ENCODE results near the gene STK40. TPM values are rescaled to one million over a fixed set of nuclear protein-coding genes. Genes with fewer than 3 reads are reported as not detected.

Gene STK40, protein sequence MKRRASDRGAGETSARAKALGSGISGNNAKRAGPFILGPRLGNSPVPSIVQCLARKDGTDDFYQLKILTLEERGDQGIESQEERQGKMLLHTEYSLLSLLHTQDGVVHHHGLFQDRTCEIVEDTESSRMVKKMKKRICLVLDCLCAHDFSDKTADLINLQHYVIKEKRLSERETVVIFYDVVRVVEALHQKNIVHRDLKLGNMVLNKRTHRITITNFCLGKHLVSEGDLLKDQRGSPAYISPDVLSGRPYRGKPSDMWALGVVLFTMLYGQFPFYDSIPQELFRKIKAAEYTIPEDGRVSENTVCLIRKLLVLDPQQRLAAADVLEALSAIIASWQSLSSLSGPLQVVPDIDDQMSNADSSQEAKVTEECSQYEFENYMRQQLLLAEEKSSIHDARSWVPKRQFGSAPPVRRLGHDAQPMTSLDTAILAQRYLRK
- polyA plus RNA-seq (2013, experiment 1 of 2; ENCODE audit: insufficient read length) = 33.9 TPM
- polyA plus RNA-seq (2013, experiment 2 of 2; ENCODE audit: insufficient read length) = 34.0 TPM

- peak; percentile 100 for DNase-seq
Measured at GRCh38 chr1:36385410-36386264, at the start of gene STK40. STK40 (minus strand) TSS chr1:36385924; CDS start chr1:36361332, 24,592 bp downstream.

- DNase-seq = no peak
Measured at GRCh38 chr1:36433102-36433501, 47.4 kb upstream of the STK40 start.

- no peak for DNase-seq
Measured at GRCh38 chr1:36432616-36433015, 46.9 kb upstream of the STK40 start.

GRCh38 chr1:36425791-36426190 is 40.1 kb upstream of the STK40 start:
- no peak for DNase-seq

GRCh38 chr1:36421649-36422048 is 35.9 kb upstream of the STK40 start:
- DNase-seq = no peak

- DNase-seq = peak; percentile 81
Measured at GRCh38 chr1:36420836-36421317, 35.2 kb upstream of the STK40 start.

GRCh38 chr1:36420409-36420808 is 34.7 kb upstream of the STK40 start:
- DNase-seq = no peak

DNA sequence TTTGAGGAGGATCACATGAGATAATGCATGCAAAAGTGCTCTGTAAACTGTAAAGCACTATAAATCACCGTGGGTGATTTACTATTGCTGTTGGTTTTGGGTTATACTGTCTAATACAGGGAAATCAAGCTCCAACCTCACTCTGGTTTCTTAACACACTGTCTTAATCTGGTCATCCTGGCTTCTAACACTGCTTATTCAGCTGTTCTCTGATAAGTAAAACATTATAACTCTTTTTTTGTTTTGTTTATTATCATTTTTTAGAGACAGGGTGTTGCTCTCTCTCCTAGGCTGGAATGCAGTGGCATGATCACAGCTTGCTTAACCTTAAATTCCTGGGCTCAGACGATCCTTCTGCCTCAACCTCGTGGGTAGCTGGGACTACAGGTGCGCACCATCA is 33.8 kb upstream of the STK40 start:
- DNase-seq = no peak

DNA sequence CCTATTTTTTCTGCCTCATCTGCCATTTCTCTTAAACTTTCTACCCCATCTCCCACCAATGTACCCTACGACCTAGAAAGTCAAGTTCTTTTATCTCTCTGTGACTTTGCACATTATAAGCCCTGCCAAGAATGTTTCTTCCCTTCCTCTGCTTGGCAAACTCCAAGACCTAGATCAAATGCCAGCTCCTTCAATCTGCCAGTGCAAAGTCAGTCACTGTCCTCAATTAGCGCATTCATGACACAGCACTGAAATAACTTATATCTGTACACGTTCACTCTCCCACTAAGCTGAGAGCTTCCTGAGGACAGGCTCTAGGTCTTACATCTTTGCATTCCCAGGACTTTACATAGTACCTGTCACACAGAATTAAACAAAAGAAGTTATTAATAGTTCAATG is 33.4 kb upstream of the STK40 start:
- no peak for DNase-seq

DNA sequence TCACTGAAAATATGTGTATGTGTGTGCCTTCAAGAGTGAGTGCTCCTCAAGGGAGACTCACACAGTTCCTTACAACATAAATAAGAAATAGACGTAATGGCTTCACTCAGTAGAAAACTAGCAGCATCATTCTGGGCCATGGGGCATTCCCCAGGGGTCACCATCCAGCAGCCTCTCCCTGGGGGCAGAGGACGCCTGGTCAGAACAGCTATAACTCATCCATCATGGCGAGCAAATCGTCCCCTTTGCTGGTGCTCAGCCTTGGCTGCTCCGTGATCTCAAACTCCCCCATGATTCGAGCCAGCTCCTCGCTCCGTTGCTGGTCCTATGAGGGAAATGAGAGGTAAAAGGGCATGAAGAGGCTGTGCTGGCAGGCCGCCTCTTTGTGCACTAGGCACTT is 32.2 kb upstream of the STK40 start:
- no peak for DNase-seq

DNA sequence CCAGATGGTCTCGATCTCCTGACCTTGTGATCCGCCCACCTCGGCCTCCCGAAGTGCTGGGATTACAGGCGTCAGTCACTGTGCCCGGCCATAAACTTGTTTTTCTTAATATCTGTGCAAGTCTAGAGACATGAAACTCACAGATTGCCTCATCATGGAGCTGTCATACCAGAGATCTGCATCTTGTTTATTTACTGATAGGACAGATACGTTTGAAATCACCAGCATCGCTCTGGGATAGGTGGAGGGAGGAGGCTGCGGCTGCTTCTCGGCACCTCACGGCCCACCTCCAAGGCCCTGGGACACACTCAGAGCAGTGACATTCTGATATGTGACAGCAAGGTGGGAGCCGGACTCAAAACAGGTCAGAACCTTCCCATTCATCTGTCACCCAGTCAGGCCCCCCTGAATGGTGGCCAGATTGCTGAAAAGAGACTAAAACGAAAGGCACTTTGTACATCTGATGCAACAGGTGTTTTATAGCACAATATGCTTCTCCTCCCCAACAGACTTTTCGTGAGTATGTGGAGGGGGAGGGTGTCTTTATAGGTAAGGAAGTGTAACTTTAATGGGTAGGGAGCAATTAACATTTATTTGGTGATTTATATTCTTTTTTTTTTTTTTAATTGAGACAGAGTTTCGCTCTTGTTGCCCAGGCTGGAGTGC is 30.1 kb upstream of the STK40 start:
- no peak for DNase-seq

- no peak for DNase-seq
Measured at GRCh38 chr1:36414384-36414783, 28.7 kb upstream of the STK40 start.

DNA sequence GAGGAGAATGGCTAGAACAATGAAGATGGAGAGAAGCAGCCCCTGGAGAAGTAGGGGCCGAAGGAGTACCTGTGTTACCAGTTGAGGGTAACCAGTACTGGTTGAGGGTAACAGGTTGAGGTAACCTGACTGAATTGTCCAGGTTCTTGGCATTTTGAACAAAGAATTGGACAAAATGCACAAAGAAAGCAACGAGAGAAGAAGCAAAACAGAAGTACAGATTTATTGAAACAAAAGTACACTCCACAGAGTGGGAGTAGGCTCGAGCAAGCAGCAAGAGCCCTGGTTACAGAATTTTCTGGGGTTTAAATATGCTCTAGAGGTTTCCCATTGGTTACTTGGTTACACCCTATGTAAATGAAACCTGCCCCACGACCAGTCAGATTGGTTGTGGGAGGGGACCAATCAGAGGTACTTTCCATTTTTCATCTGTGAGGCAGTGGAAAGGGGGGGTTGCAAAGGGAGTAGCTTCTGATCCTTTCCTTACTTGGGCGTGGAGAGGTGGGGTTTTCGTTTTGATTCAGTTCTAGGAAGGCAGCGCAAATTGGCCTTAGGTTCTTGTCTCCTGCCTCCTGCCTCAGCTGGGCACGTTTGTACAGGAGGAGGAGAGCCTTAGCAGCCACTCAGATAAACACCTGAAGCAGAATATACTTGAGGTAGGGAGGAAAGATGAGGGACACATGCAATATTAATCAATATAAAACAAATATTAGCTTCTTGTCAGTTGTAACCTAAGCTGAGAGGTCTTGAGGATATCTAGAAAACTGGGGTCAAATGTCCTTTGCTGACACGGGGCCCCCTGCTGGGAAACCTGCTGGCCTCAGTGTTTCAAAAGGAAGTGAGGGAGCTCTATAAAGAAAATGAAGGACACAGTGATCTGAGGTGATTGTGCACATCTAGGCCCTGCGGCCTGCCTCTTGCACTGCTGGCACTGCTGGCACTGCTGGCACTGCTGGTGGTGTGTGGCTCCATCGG is 26.2 kb upstream of the STK40 start:
- peak; percentile 49 for DNase-seq

- DNase-seq = peak; percentile 50
Measured at GRCh38 chr1:36408479-36408878, 22.8 kb upstream of the STK40 start.

- DNase-seq = no peak
Measured at GRCh38 chr1:36406440-36406839, 20.7 kb upstream of the STK40 start.

DNA sequence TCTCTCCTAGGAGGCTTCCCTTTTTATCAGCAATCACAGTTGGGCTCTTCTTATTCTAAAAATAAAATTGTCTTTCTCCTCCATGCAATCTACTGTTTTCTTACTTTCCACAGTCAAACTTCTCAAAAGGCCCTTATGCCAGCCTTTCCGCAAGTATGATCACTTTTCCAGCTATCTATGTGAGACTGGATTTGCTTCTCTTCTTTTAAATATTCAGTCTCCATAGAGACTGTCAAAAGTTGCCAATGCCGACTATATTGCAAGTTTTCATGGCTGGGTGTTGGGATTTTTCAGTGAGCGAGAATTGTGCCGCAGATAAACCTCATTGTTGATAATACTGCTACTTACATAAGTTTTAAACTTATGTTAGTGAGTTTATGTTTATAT is 16.8 kb upstream of the STK40 start:
- no peak for DNase-seq

GRCh38 chr1:36401602-36402503 is 16.1 kb upstream of the STK40 start:
- no peak for DNase-seq

DNA sequence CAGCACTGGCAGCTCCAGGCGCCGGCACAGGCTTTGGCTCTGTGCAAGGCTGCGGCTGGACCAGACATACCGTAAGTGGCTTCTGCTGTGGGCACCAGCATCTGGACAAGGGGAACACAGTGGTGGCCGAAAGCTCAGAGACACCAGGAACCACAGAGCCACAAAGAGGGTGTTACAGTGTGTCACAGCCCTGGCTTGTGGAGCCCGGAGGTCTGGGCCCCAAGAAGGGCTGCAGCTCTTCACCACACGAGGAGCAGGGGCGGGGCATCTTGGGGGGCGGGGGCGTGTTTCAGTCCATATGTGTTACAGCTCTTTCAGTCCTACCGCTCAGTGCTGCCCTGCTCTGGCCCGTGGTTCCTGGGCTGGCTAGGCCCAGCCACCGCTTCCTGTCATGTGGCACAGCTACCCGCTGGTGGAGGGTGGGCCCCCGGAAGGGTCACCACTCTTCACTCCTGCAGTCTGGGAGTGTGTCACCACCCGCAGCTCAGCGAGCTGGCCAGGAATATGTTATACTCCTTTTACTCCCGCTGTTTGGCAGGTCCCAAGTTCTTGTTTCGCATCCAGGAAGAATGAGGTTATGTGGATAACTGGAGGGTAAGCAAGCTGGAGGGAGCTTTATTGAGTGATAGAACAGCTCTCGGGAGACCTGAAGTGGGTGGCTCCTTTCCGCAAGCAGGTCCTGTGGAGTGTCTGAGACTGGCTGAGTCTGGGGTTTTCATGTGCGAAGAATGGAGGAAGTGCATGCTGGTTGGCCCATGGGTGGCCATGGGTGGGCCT is 15.3 kb upstream of the STK40 start:
- peak; percentile 70 for DNase-seq

DNA sequence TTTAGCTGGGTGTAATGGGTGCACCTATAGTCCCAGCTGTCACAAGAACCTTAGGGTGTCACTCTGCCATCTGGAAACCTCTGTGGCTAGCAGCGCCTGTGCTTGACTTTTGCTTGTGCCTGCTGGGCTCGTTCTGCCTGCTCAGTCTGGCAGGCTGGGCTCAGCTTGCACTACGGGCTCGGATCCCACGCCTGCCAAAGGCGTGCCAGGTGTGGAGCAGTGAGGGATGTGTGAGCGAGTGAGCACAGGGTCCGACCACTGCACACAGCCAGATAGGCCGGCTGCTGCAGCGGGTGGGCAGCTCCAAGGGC is 14.7 kb upstream of the STK40 start:
- no peak for DNase-seq
